Glomerular visceral epithelial cell (primary cell): Measurements from ENCODE around the gene FAM25G.
"Not testable (repeated sequence)": the region's sequence is repeated elsewhere in the genome, so short reads cannot be mapped to it uniquely, and the experiment has no call there.

Experiments used
- DNase-seq: peaks from one replicate; pipeline ENCODE4 v3.0.0-alpha.2; 2016; ENCODE audit errors: extremely low spot score

FAM25G gene

GRCh38 chr10:47465216-47465917 is 26.1 kb downstream of the FAM25G start:
- DNase-seq, result not testable (repeated sequence)

GRCh38 chr10:47462577-47463358 is 28.7 kb downstream of the FAM25G start:
- DNase-seq, result not testable (repeated sequence)

GRCh38 chr10:47461261-47461687 is 30.2 kb downstream of the FAM25G start:
- peak; percentile 50 for DNase-seq

- DNase-seq, result peak; percentile 57
These were observed 32.9 kb downstream of the FAM25G start for GRCh38 chr10:47458466-47459154.

GRCh38 chr10:47457826-47458225 is 33.7 kb downstream of the FAM25G start:
- no peak for DNase-seq

- no peak for DNase-seq
These were observed 34.0 kb downstream of the FAM25G start for GRCh38 chr10:47457528-47457820.

- no peak for DNase-seq
These were observed 34.5 kb downstream of the FAM25G start for GRCh38 chr10:47456794-47457527.

GRCh38 chr10:47456079-47456785 is 35.3 kb downstream of the FAM25G start:
- DNase-seq, result no peak

- DNase-seq, result not testable (repeated sequence)
These were observed 36.0 kb downstream of the FAM25G start for GRCh38 chr10:47455350-47456078.

GRCh38 chr10:47454780-47455058 is 36.8 kb downstream of the FAM25G start:
- DNase-seq, result no peak

- no peak for DNase-seq
These were observed 37.3 kb downstream of the FAM25G start for GRCh38 chr10:47454008-47454779.

GRCh38 chr10:47453141-47454007 is 38.1 kb downstream of the FAM25G start:
- DNase-seq, result no peak

GRCh38 chr10:47452495-47453140 is 38.9 kb downstream of the FAM25G start:
- DNase-seq, result no peak

- DNase-seq, result no peak
These were observed 39.5 kb downstream of the FAM25G start for GRCh38 chr10:47451998-47452494.

- DNase-seq, result no peak
These were observed 40.1 kb downstream of the FAM25G start for GRCh38 chr10:47451273-47451997.

GRCh38 chr10:47450442-47450841 is 41.1 kb downstream of the FAM25G start:
- no peak for DNase-seq

- DNase-seq, result no peak
These were observed 41.5 kb downstream of the FAM25G start for GRCh38 chr10:47449979-47450378.
